OCI-LY7 (cell line): ENCODE data around the gene PPM1A.

ENCODE experiments used
- CTCF ChIP-seq: fragments of 200-600 bp; sonication (generic); conservative IDR thresholded peaks from 2 replicates; pipeline ENCODE4 v1.5.1; 2014; ENCODE audit warnings: mild to moderate bottlenecking, antibody characterized with exemption, low read length, moderate library complexity, mixed read lengths
- EZH2phosphoT487 ChIP-seq: fragments of 200-600 bp; sonication (generic); IDR thresholded peaks from 2 replicates; pipeline ENCODE4 v1.6.1; 2018; ENCODE audit warnings: low read depth, borderline replicate concordance, mild to moderate bottlenecking, mixed run types, antibody characterized with exemption, low read length, moderate library complexity, mixed read lengths

- TF ChIP-seq CTCF (no peak), EZH2phosphoT487 (no peak)
Observed at GRCh38 chr14:60253649-60254048, 4.6 kb downstream of the PPM1A start.
